Keratinocyte (primary cell): ENCODE results near the gene UTF1. TPM values are rescaled to one million over a fixed set of nuclear protein-coding genes. Genes with fewer than 3 reads are reported as not detected.

Source experiments
- DNase-seq: peaks from one replicate; pipeline ENCODE4 v3.0.0-alpha.2; 2011; ENCODE audit warnings: low read depth, missing footprints, low spot score
- FAIRE-seq: peaks from 2 replicates; lab custom pipeline; 2011; peaks lifted over from hg19 to GRCh38; lab: Jason Lieb, UNC
- H2AFZ ChIP-seq: 2 replicates; pipeline ENCODE4 v1.6.0; 2012; ENCODE audit warnings: low read length, control low read depth, inconsistent platforms; ENCODE audit not compliant: control insufficient read depth
- H3K27ac ChIP-seq: 2 replicates; pipeline ENCODE4 v1.5.1; 2011; ENCODE audit warnings: low read length; ENCODE audit not compliant: control insufficient read depth, insufficient read depth
- H3K27me3 ChIP-seq: 3 replicates; pipeline ENCODE4 v1.6.0; 2011; ENCODE audit warnings: low read length; ENCODE audit not compliant: control insufficient read depth, insufficient read depth; ENCODE audit errors: extremely low read depth
- H3K36me3 ChIP-seq, 2 experiments: 2 replicates in 1 of 2; 3 replicates in 1 of 2; pipeline ENCODE4 v1.5.1; 2011; ENCODE audit warnings: low read length in 2 of 2, mild to moderate bottlenecking in 1 of 2; ENCODE audit not compliant: control insufficient read depth in 2 of 2, insufficient read depth in 2 of 2; ENCODE audit errors: extremely low read depth in 1 of 2
- H3K4me1 ChIP-seq: 3 replicates; pipeline ENCODE4 v1.5.1; 2011; ENCODE audit warnings: low read length; ENCODE audit not compliant: control insufficient read depth, insufficient read depth; ENCODE audit errors: extremely low read depth
- H3K4me2 ChIP-seq: 3 replicates; pipeline ENCODE4 v1.6.0; 2011; ENCODE audit warnings: low read depth, low read length; ENCODE audit not compliant: control insufficient read depth, insufficient read depth; ENCODE audit errors: extremely low read depth
- H3K4me3 ChIP-seq, 3 experiments: fragments of 200-600 bp in 1 of 3; sonication (generic) in 1 of 3; 2 replicates in 2 of 3; 3 replicates in 1 of 3; pipeline ENCODE4 v1.5.1; 2011 to 2016; ENCODE audit warnings: low read length in 3 of 3, mild to moderate bottlenecking in 3 of 3, control low read depth in 2 of 3, inconsistent platforms in 1 of 3, low read depth in 1 of 3, mixed read lengths in 1 of 3, mixed run types in 1 of 3, moderate library complexity in 1 of 3; ENCODE audit not compliant: control insufficient read depth in 2 of 3, insufficient read depth in 2 of 3; ENCODE audit errors: extremely low read depth in 1 of 3
- H3K79me2 ChIP-seq: 2 replicates; pipeline ENCODE4 v1.6.0; 2012; ENCODE audit warnings: low read length; ENCODE audit not compliant: control insufficient read depth, insufficient read depth
- H3K9ac ChIP-seq: 3 replicates; pipeline ENCODE4 v1.6.0; 2011; ENCODE audit warnings: low read length; ENCODE audit not compliant: control insufficient read depth, insufficient read depth; ENCODE audit errors: extremely low read depth
- H3K9me1 ChIP-seq: 3 replicates; pipeline ENCODE4 v1.6.0; 2011; ENCODE audit warnings: low read length; ENCODE audit not compliant: control insufficient read depth, insufficient read depth; ENCODE audit errors: extremely low read depth
- H3K9me3 ChIP-seq: 2 replicates; pipeline ENCODE4 v1.5.1; 2012; ENCODE audit warnings: low read depth, low read length; ENCODE audit not compliant: control insufficient read depth
- H4K20me1 ChIP-seq: 3 replicates; pipeline ENCODE4 v1.6.0; 2011; ENCODE audit warnings: low read length; ENCODE audit not compliant: control insufficient read depth, insufficient read depth; ENCODE audit errors: extremely low read depth
- CTCF ChIP-seq, 3 experiments: IDR thresholded peaks in 1 of 3; conservative IDR thresholded peaks in 1 of 3; optimal IDR thresholded peaks in 1 of 3; 2 replicates in 2 of 3; 3 replicates in 1 of 3; pipeline versions ENCODE3 to v1.5.1; 2011; ENCODE audit warnings: low read length in 3 of 3, mild to moderate bottlenecking in 3 of 3, moderate library complexity in 2 of 3, control low read depth in 1 of 3, inconsistent platforms in 1 of 3; ENCODE audit not compliant: insufficient read depth in 2 of 3; ENCODE audit errors: extremely low read depth in 1 of 3
- EZH2 ChIP-seq: IDR thresholded peaks from one replicate; pipeline ENCODE4 v1.6.1; 2012; ENCODE audit warnings: inconsistent platforms, mild to moderate bottlenecking, low read length, moderate library complexity
- dilution Hi-C: fragments of 300-500 bp; cut with MboI; formaldehyde crosslinking; loops from one replicate; pipeline ENCODE4 v1.7.0; 2020; ENCODE audit warnings: low sequenced_read_pairs; ENCODE audit not compliant: extremely low pct_ligation_motif_present
- polyA plus RNA-seq, 5 experiments: library from polyadenylated mRNA; depleted of rRNA in 3 of 5; stranded (reverse) in 3 of 5; stranded (forward) in 1 of 5; unstranded in 1 of 5; fragments of >200 nt; gene quantifications; 1 replicate in 1 of 5; 2 replicates in 3 of 5; 3 replicates in 1 of 5; pipeline versions ENCODE4 v1.2.1 to v1.2.3, GENCODE V29; 2011 to 2012; ENCODE audit warnings: missing spikeins in 2 of 5, low read depth in 1 of 5, low replicate concordance in 1 of 5

UTF1 gene
- polyA plus RNA-seq, 1 donor (not counting 4 experiments of a cell fraction or from before 2014, with no cell fraction given) = not detected

GRCh38 chr10:133197786-133198185 is 32.2 kb upstream of the UTF1 start:
- DNase-seq (no peak), FAIRE-seq (no peak)
- no peak for TF ChIP-seq EZH2
- no peak for TF ChIP-seq CTCF (optimal IDR thresholded peaks at IDR 0.05 in 1 of 3, IDR thresholded peaks at IDR 0.05 in 1 of 3, conservative IDR thresholded peaks at IDR 0.05 in 1 of 3; ENCODE audit: extremely low read depth in 1 of 3, insufficient read depth in 2 of 3, low read length in 3 of 3)
- Histone ChIP-seq H4K20me1 (no peaks in the 10 kb centered on the region), H3K9ac (no peak overlapping the region), H3K4me1 (no peaks in the 10 kb centered on the region), H3K4me2 (no peak overlapping the region), H3K79me2 (no peaks in the 10 kb centered on the region), H2AFZ (no peak overlapping the region), H3K9me3 (no peaks in the 10 kb centered on the region), H3K27ac (no peak overlapping the region), H3K4me3 (no peak overlapping the region), H3K27me3 (peaks cover 6% of the 10 kb centered on the region), H3K9me1 (no peaks in the 10 kb centered on the region), H3K36me3 (no peaks in the 10 kb centered on the region)
- dilution Hi-C loops = no loop called here

- no peak for FAIRE-seq
- H3K4me3 ChIP-seq = no peak overlapping the region
- no peak overlapping the region for H3K27ac ChIP-seq
- H3K4me2 ChIP-seq = no peak overlapping the region
- H4K20me1 ChIP-seq = no peaks in the 10 kb centered on the region
- no peaks in the 10 kb centered on the region for H3K4me1 ChIP-seq
- no peaks in the 10 kb centered on the region for H3K9me3 ChIP-seq
- DNase-seq = no peak
- H3K9ac ChIP-seq = no peak overlapping the region
- no peaks in the 10 kb centered on the region for H3K36me3 ChIP-seq
- H3K27me3 ChIP-seq = peaks cover 6% of the 10 kb centered on the region
- TF ChIP-seq EZH2 (no peak), CTCF (optimal IDR thresholded peaks at IDR 0.05 in 1 of 3, IDR thresholded peaks at IDR 0.05 in 1 of 3, conservative IDR thresholded peaks at IDR 0.05 in 1 of 3; ENCODE audit: extremely low read depth in 1 of 3, insufficient read depth in 2 of 3, low read length in 3 of 3) (no peak)
- dilution Hi-C loops = no loop called here
- H3K79me2 ChIP-seq = no peaks in the 10 kb centered on the region
- no peak overlapping the region for H2AFZ ChIP-seq
- no peaks in the 10 kb centered on the region for H3K9me1 ChIP-seq
These were observed 31.8 kb upstream of the UTF1 start for GRCh38 chr10:133198206-133198605.
